ENCODE data around the gene TMEM270. TPM values are rescaled to one million over a fixed set of nuclear protein-coding genes. Genes with fewer than 3 reads are reported as not detected.
"Not testable (repeated sequence)": the region's sequence is repeated elsewhere in the genome, so short reads cannot be mapped to it uniquely, and the experiment has no call there.

The TMEM270 gene
- polyA plus RNA-seq, 1 experiment: not detected

GRCh38 chr7:73881352-73882046, 20.5 kb downstream of the TMEM270 start:
- no peaks in the 10 kb centered on the region for H3K36me3 ChIP-seq (ENCODE audit: control insufficient read depth, insufficient read depth, low read length)
- DNase-seq (ENCODE audit: low read depth): no peak
- ChIA-PET CTCF (interaction anchor here (0.6 to 3.0 kb wide), 4 partner anchors 97 to 376 kb away, joined by 3 to 21 read pairs (median 4); partner anchors contain the start of gene ELN), POLR2A (interaction anchor here (0.9 kb wide), 1 partner anchor 10 kb away, joined by 3 read pairs; no protein-coding TSS in a partner anchor)
- TF ChIP-seq, protein P1, sequence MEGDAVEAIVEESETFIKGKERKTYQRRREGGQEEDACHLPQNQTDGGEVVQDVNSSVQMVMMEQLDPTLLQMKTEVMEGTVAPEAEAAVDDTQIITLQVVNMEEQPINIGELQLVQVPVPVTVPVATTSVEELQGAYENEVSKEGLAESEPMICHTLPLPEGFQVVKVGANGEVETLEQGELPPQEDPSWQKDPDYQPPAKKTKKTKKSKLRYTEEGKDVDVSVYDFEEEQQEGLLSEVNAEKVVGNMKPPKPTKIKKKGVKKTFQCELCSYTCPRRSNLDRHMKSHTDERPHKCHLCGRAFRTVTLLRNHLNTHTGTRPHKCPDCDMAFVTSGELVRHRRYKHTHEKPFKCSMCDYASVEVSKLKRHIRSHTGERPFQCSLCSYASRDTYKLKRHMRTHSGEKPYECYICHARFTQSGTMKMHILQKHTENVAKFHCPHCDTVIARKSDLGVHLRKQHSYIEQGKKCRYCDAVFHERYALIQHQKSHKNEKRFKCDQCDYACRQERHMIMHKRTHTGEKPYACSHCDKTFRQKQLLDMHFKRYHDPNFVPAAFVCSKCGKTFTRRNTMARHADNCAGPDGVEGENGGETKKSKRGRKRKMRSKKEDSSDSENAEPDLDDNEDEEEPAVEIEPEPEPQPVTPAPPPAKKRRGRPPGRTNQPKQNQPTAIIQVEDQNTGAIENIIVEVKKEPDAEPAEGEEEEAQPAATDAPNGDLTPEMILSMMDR (IDR thresholded peaks at IDR 0.05; ENCODE audit: insufficient read depth, low read depth, low read length): no peak
- H3K27me3 ChIP-seq (ENCODE audit: control insufficient read depth, insufficient read depth, low read length): no peaks in the 10 kb centered on the region
- H3K4me3 ChIP-seq (ENCODE audit: low read depth, low read length): no peak overlapping the region

DNA sequence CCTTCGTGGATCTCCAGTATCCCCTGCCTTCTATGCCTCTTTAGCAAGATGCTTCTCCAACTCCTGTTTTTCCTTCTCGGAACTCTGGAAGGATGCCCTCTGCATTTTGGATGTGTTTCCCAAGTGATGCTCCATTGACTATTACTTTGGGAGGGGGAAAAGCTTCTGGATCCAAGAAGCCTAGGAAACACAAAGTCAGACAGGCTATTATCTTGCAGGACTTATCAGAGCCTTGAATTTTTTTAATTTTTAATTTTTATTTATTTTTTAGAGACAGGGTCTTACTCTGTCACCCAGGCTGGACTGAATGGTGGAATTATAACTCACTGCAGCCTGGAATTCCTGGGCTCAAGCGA, 21.1 kb downstream of the TMEM270 start:
- no peaks in the 10 kb centered on the region for H3K27me3 ChIP-seq (ENCODE audit: control insufficient read depth, insufficient read depth, low read length)
- ChIA-PET CTCF (interaction anchor here (0.9 to 2.2 kb wide), 2 partner anchors 145 to 325 kb away, joined by 3 to 15 read pairs; partner anchors contain the start of gene ELN), POLR2A (interaction anchor here (0.9 kb wide), 1 partner anchor 10 kb away, joined by 3 read pairs; no protein-coding TSS in a partner anchor)
- DNase-seq (ENCODE audit: low read depth): no peak
- no peak overlapping the region for H3K4me3 ChIP-seq (ENCODE audit: low read depth, low read length)
- TF ChIP-seq, protein P1 (IDR thresholded peaks at IDR 0.05; ENCODE audit: insufficient read depth, low read depth, low read length): no peak
- H3K36me3 ChIP-seq (ENCODE audit: control insufficient read depth, insufficient read depth, low read length): no peaks in the 10 kb centered on the region

- CTCF ChIA-PET: interaction anchor here (0.9 to 1.0 kb wide), 2 partner anchors 9 to 515 kb away, joined by 3 to 5 read pairs; no protein-coding TSS in a partner anchor
- DNase-seq (ENCODE audit: low read depth); H3K36me3 ChIP-seq (ENCODE audit: control insufficient read depth, insufficient read depth, low read length); H3K27me3 ChIP-seq (ENCODE audit: control insufficient read depth, insufficient read depth, low read length); H3K4me3 ChIP-seq (ENCODE audit: low read depth, low read length); POLR2A ChIA-PET: not testable (repeated sequence)
Measured at GRCh38 chr7:73884867-73885422, 24.0 kb downstream of the TMEM270 start.

DNA sequence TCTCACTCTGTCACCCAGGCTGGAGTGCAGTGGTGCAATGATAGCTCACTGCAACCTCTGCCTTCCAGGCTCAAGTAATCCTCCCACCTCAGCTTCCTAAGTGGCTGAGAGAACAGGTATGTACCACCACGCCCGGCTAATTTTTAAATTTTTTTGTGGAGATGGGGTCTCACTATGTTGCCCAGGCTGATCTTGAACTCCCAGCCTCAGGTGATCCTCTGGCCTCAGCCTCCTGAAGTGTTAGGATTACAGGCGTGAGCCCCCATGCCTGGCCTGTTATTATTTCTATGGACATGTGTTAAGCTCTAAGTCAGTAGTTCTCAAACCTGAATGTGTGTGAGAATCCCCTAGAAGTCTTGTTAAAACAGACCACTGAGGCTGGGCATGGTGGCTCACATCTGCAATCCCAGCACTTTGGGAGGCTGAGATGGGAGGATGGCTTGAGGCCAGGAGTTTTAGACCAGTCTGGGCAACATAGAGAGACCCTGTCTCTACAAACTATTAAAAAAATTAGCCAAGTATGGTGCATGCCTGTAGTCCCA, 24.5 kb downstream of the TMEM270 start:
- H3K27me3 ChIP-seq (ENCODE audit: control insufficient read depth, insufficient read depth, low read length): no peaks in the 10 kb centered on the region
- POLR2A ChIA-PET: interaction anchor here (0.6 kb wide), 1 partner anchor 23 kb away, joined by 3 read pairs; no protein-coding TSS in a partner anchor
- DNase-seq (ENCODE audit: low read depth): no peak
- no peaks in the 10 kb centered on the region for H3K36me3 ChIP-seq (ENCODE audit: control insufficient read depth, insufficient read depth, low read length)
- CTCF ChIA-PET: interaction anchor here (0.9 to 1.0 kb wide), 2 partner anchors 8 to 515 kb away, joined by 3 to 5 read pairs; no protein-coding TSS in a partner anchor
- TF ChIP-seq, protein P1 (IDR thresholded peaks at IDR 0.05; ENCODE audit: insufficient read depth, low read depth, low read length): no peak
- H3K4me3 ChIP-seq (ENCODE audit: low read depth, low read length): no peak overlapping the region

- TF ChIP-seq, protein P1 (IDR thresholded peaks at IDR 0.05; ENCODE audit: insufficient read depth, low read depth, low read length): no peak
- POLR2A ChIA-PET: interaction anchor here (0.6 to 1.0 kb wide), 2 partner anchors 9 to 23 kb away, joined by 3 to 4 read pairs; no protein-coding TSS in a partner anchor
- Histone ChIP-seq H3K27me3 (ENCODE audit: control insufficient read depth, insufficient read depth, low read length) (no peaks in the 10 kb centered on the region), H3K4me3 (ENCODE audit: low read depth, low read length) (no peak overlapping the region), H3K36me3 (ENCODE audit: control insufficient read depth, insufficient read depth, low read length) (no peaks in the 10 kb centered on the region)
- CTCF ChIA-PET: no interaction called here
- no peak for DNase-seq (ENCODE audit: low read depth)
Measured at GRCh38 chr7:73885975-73886798, 25.2 kb downstream of the TMEM270 start.

All from BJ (cell line).